Measurements from ENCODE around the gene SORD. TPM values are rescaled to one million over a fixed set of nuclear protein-coding genes. Genes with fewer than 3 reads are reported as not detected.
"Not testable (repeated sequence)": the region's sequence is repeated elsewhere in the genome, so short reads cannot be mapped to it uniquely, and the experiment has no call there.

Gene SORD
- total and polyA plus RNA-seq, 4 donors, result 5.7 to 7.1 (median 6.8) TPM

DNA sequence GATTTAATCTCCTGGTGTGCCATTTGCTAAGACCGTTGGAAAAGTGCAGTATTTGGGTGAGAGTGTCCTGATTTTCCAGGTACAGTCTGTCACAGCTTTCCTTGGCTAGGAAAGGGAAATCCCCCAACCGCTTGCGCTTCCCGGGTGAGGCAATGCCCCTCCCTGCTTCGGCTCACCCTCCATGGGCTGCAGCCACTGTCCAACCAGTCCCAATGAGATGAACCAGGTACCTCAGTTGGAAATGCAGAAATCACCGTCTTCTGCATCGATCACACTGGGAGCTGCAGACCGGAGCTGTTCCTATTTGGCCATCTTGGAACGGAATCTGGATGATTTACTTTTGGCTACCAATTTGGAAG, 2.1 kb upstream of the SORD start:
- H3K36me3 ChIP-seq (ENCODE audit: control insufficient read depth in 1 of 2, insufficient read depth in 2 of 2, low read length in 1 of 2); H3K9me3 ChIP-seq (ENCODE audit: control insufficient read depth, low read length); intact Hi-C loops (cut with DNase I); H3K4me1 ChIP-seq (ENCODE audit: control insufficient read depth in 1 of 2, insufficient read depth in 2 of 2, low read length in 2 of 2); H3K27ac ChIP-seq (ENCODE audit: low read depth in 1 of 2, low read length in 2 of 2); DNase-seq; H3K27me3 ChIP-seq (ENCODE audit: control insufficient read depth in 1 of 2, insufficient read depth in 2 of 2, low read length in 1 of 2); ATAC-seq (ENCODE audit: low FRiP score); H3K4me3 ChIP-seq (ENCODE audit: low read length in 2 of 2): not testable (repeated sequence)
- 96 to 97% methylated on average over 9 of the region's 9 CpGs for WGBS, 2 donors

DNA sequence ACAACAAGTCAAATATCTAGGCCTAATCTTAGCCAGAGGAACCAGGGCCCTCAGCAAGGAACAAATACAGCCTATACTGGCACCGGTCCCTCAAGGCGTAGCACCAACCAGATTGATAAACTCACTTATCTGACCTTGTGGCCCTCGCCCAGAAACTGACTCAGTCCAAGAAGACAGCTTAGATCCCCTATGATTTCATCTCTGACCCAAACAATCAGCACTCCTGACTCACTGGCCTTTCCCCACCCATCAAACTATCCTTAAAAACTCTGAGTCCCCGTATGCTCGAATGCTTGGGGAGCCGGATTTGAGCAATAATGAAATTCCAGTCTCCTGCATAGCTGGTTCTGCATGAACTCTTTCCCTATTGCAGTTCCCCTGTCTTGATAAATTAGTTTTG, 1.6 kb upstream of the SORD start:
- Histone ChIP-seq H3K27ac (ENCODE audit: low read depth in 1 of 2, low read length in 2 of 2) (no peak overlapping the region), H3K4me3 (ENCODE audit: low read length in 2 of 2) (no peak overlapping the region), H3K4me1 (ENCODE audit: control insufficient read depth in 1 of 2, insufficient read depth in 2 of 2, low read length in 2 of 2) (no peaks in the 10 kb centered on the region), H3K9me3 (ENCODE audit: control insufficient read depth, low read length) (no peaks in the 10 kb centered on the region), H3K36me3 (ENCODE audit: control insufficient read depth in 1 of 2, insufficient read depth in 2 of 2, low read length in 1 of 2) (no peaks in the 10 kb centered on the region), H3K27me3 (ENCODE audit: control insufficient read depth in 1 of 2, insufficient read depth in 2 of 2, low read length in 1 of 2) (no peaks in the 10 kb centered on the region)
- WGBS, 2 donors, result 90 to 94% methylated on average over 6 of the region's 6 CpGs
- intact Hi-C loops (cut with DNase I), result no loop called here
- DNase-seq, result no peak
- ATAC-seq (ENCODE audit: low FRiP score), result no peak

DNA sequence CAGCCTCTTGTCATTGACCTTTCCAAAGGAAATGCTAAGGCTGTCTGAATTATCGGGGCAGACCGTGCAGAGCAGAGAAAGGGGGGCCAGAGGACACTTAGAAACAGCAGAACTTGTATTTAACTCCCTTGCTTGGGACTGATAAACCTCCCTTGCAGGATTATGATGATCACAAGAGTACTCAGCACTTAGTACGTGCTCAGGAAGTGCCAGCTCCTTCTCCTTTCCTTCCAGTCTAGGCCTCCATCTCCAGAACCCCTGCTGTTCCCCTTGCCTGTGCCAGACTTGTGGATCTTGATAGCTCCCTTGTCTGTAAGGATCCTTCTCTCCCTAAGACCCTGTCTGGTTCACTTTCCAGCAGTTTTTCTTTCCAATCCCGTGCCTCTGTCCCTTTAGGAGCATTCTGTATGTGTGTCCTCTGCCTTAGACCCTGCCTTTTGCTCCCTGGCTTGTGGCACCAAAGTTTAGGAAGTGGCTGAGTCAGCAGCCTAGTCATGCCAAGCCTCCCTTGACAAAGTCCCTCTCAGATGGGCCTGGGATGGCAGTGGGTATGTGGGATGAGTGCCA, 747 bp downstream of the SORD start:
- ATAC-seq (ENCODE audit: low FRiP score) (peak; percentile 44), DNase-seq (no peak)
- intact Hi-C loops (cut with DNase I), result no loop called here
- Histone ChIP-seq H3K27me3 (ENCODE audit: control insufficient read depth in 1 of 2, insufficient read depth in 2 of 2, low read length in 1 of 2) (no peaks in the 10 kb centered on the region), H3K27ac (ENCODE audit: low read depth in 1 of 2, low read length in 2 of 2) (no peak overlapping the region), H3K4me3 (ENCODE audit: low read length in 2 of 2) (peak overlapping the region; percentile 52 to 76), H3K4me1 (ENCODE audit: control insufficient read depth in 1 of 2, insufficient read depth in 2 of 2, low read length in 2 of 2) (no peaks in the 10 kb centered on the region), H3K9me3 (ENCODE audit: control insufficient read depth, low read length) (no peaks in the 10 kb centered on the region), H3K36me3 (ENCODE audit: control insufficient read depth in 1 of 2, insufficient read depth in 2 of 2, low read length in 1 of 2) (no peaks in the 10 kb centered on the region)
- WGBS, 2 donors, result 4 to 7% methylated on average over 4 of the region's 4 CpGs

DNA sequence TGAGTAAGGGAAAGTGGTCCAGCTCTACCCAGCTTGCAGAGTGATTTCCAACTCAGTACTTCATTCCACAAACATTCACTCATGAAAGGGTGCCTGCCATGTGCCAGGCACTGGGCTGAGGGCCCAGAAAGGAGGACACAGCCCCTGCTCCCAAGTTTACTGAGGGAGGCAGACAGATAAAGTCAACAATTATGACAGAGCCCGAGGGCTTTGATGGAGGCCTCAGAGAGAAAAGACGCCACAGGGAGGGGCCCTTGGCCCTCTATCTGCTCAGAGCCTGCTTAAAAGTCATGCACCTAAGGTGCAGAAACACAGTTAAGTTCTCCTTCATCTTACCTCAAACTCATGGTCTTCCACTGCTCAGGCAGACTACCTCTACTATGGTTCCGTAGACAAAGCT, 1.7 kb downstream of the SORD start:
- H3K4me3 ChIP-seq (ENCODE audit: low read length in 2 of 2); H3K27ac ChIP-seq (ENCODE audit: low read depth in 1 of 2, low read length in 2 of 2); DNase-seq; intact Hi-C loops (cut with DNase I); ATAC-seq (ENCODE audit: low FRiP score); H3K9me3 ChIP-seq (ENCODE audit: control insufficient read depth, low read length); H3K36me3 ChIP-seq (ENCODE audit: control insufficient read depth in 1 of 2, insufficient read depth in 2 of 2, low read length in 1 of 2); H3K27me3 ChIP-seq (ENCODE audit: control insufficient read depth in 1 of 2, insufficient read depth in 2 of 2, low read length in 1 of 2); H3K4me1 ChIP-seq (ENCODE audit: control insufficient read depth in 1 of 2, insufficient read depth in 2 of 2, low read length in 2 of 2): not testable (repeated sequence)
- 40% methylated on average over 3 of the region's 3 CpGs for WGBS, 2 donors

- ATAC-seq (ENCODE audit: low FRiP score); H3K4me3 ChIP-seq (ENCODE audit: low read length in 2 of 2); DNase-seq; H3K9me3 ChIP-seq (ENCODE audit: control insufficient read depth, low read length); H3K27ac ChIP-seq (ENCODE audit: low read depth in 1 of 2, low read length in 2 of 2); intact Hi-C loops (cut with DNase I); H3K4me1 ChIP-seq (ENCODE audit: control insufficient read depth in 1 of 2, insufficient read depth in 2 of 2, low read length in 2 of 2); H3K27me3 ChIP-seq (ENCODE audit: control insufficient read depth in 1 of 2, insufficient read depth in 2 of 2, low read length in 1 of 2); H3K36me3 ChIP-seq (ENCODE audit: control insufficient read depth in 1 of 2, insufficient read depth in 2 of 2, low read length in 1 of 2): not testable (repeated sequence)
- 96% methylated on average over 3 of the region's 3 CpGs for WGBS, 2 donors
Observed at GRCh38 chr15:45025627-45026026, 2.6 kb downstream of the SORD start.

GRCh38 chr15:45026651-45027190, 3.7 kb downstream of the SORD start:
- no peak overlapping the region for H3K27ac ChIP-seq (ENCODE audit: low read depth in 1 of 2, low read length in 2 of 2)
- no peak for ATAC-seq (ENCODE audit: low FRiP score)
- intact Hi-C loops (cut with DNase I), result no loop called here
- H3K36me3 ChIP-seq (ENCODE audit: control insufficient read depth in 1 of 2, insufficient read depth in 2 of 2, low read length in 1 of 2), result no peaks in the 10 kb centered on the region
- H3K9me3 ChIP-seq (ENCODE audit: control insufficient read depth, low read length), result no peaks in the 10 kb centered on the region
- 78 to 81% methylated on average over 5 of the region's 5 CpGs for whole genome bisulfite sequencing, 2 donors
- DNase-seq, result no peak
- H3K4me1 ChIP-seq (ENCODE audit: control insufficient read depth in 1 of 2, insufficient read depth in 2 of 2, low read length in 2 of 2), result no peaks in the 10 kb centered on the region
- H3K4me3 ChIP-seq (ENCODE audit: low read length in 2 of 2), result no peak overlapping the region
- H3K27me3 ChIP-seq (ENCODE audit: control insufficient read depth in 1 of 2, insufficient read depth in 2 of 2, low read length in 1 of 2), result no peaks in the 10 kb centered on the region

GRCh38 chr15:45027220-45027619, 4.2 kb downstream of the SORD start:
- intact Hi-C loops (cut with DNase I), result no loop called here
- Histone ChIP-seq H3K36me3 (ENCODE audit: control insufficient read depth in 1 of 2, insufficient read depth in 2 of 2, low read length in 1 of 2) (no peaks in the 10 kb centered on the region), H3K9me3 (ENCODE audit: control insufficient read depth, low read length) (no peaks in the 10 kb centered on the region), H3K4me3 (ENCODE audit: low read length in 2 of 2) (no peak overlapping the region), H3K4me1 (ENCODE audit: control insufficient read depth in 1 of 2, insufficient read depth in 2 of 2, low read length in 2 of 2) (no peaks in the 10 kb centered on the region), H3K27ac (ENCODE audit: low read depth in 1 of 2, low read length in 2 of 2) (no peak overlapping the region), H3K27me3 (ENCODE audit: control insufficient read depth in 1 of 2, insufficient read depth in 2 of 2, low read length in 1 of 2) (no peaks in the 10 kb centered on the region)
- DNase-seq, result no peak
- WGBS, 2 donors, result 95 to 97% methylated on average over 4 of the region's 4 CpGs
- ATAC-seq (ENCODE audit: low FRiP score), result no peak

- Histone ChIP-seq H3K27ac (ENCODE audit: low read depth in 1 of 2, low read length in 2 of 2) (no peak overlapping the region), H3K4me3 (ENCODE audit: low read length in 2 of 2) (no peak overlapping the region), H3K27me3 (ENCODE audit: control insufficient read depth in 1 of 2, insufficient read depth in 2 of 2, low read length in 1 of 2) (no peaks in the 10 kb centered on the region), H3K9me3 (ENCODE audit: control insufficient read depth, low read length) (no peaks in the 10 kb centered on the region), H3K4me1 (ENCODE audit: control insufficient read depth in 1 of 2, insufficient read depth in 2 of 2, low read length in 2 of 2) (no peaks in the 10 kb centered on the region), H3K36me3 (ENCODE audit: control insufficient read depth in 1 of 2, insufficient read depth in 2 of 2, low read length in 1 of 2) (no peaks in the 10 kb centered on the region)
- WGBS, 2 donors, result 92 to 95% methylated on average over 3 of the region's 3 CpGs
- ATAC-seq (ENCODE audit: low FRiP score) (no peak), DNase-seq (no peak)
- intact Hi-C loops (cut with DNase I), result no loop called here
Observed at GRCh38 chr15:45030743-45031142, 7.7 kb downstream of the SORD start.

DNA sequence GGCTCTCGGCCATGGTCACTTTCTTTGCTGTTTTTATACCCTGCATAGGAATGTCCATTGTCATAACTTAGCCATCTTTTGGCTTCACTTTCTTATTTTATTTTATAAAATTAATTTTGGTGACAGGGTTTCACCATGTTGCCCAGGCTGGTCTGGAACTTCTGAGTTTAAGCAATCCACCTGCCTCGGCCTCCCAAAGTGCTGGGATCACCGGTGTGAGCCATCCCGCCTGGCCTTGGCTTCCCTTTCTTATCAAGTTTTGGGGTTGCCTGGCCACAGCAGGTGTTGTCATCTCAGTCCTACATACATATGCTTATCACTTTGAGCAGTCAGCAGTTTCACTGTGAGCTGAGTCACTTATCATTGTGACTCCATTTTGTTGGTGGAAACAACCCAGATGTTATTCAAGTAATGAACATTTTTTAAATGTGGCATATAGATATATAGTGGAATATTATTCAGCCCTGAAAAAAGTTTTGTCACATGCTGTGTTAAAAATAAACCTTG, 8.6 kb downstream of the SORD start:
- H3K4me1 ChIP-seq (ENCODE audit: control insufficient read depth in 1 of 2, insufficient read depth in 2 of 2, low read length in 2 of 2); DNase-seq; H3K9me3 ChIP-seq (ENCODE audit: control insufficient read depth, low read length); H3K27me3 ChIP-seq (ENCODE audit: control insufficient read depth in 1 of 2, insufficient read depth in 2 of 2, low read length in 1 of 2); H3K27ac ChIP-seq (ENCODE audit: low read depth in 1 of 2, low read length in 2 of 2); H3K4me3 ChIP-seq (ENCODE audit: low read length in 2 of 2); H3K36me3 ChIP-seq (ENCODE audit: control insufficient read depth in 1 of 2, insufficient read depth in 2 of 2, low read length in 1 of 2); intact Hi-C loops (cut with DNase I); ATAC-seq (ENCODE audit: low FRiP score): not testable (repeated sequence)
- 93 to 98% methylated on average over 1 to 2 of the region's 4 CpGs for WGBS, 2 donors
